HepG2 (cell line): ENCODE data around the gene CENPB. TPM values are rescaled to one million over a fixed set of nuclear protein-coding genes. Genes with fewer than 3 reads are reported as not detected.

Source experiments
- ATAC-seq: fragments of 200-7000 bp; cut with Tn5 transposase; 3 replicates; pipeline ENCODE4 v1.9.1; 2020; ENCODE audit warnings: mild to moderate bottlenecking, moderate library complexity
- BruUV-seq: library from RNA; stranded (reverse); fragments of 400-500 nt; replicated peaks from 2 replicates; lab custom pipeline; 2021; lab: Mats Ljungman, UMichigan
- CTCF ChIA-PET: fragments of 300-600 bp; formaldehyde crosslinking; extraction: SDS; loops from one replicate; lab custom pipeline; 2021; ENCODE audit warnings: low total read pairs, inconsistent platforms, low intra/inter-chr PET ratio; lab: Yijun Ruan, JAX
- POLR2A ChIA-PET: fragments of 350-600 bp; sonication (Branson Sonifier 250); formaldehyde crosslinking; loops from one replicate; lab custom pipeline; 2020; ENCODE audit warnings: antibody characterized with exemption, inconsistent platforms; lab: Yijun Ruan, JAX
- DNase-seq: peaks from one replicate; pipeline ENCODE4 v3.0.0-alpha.2; 2015; ENCODE audit warnings: low spot score
- FAIRE-seq: peaks from 3 replicates; lab custom pipeline; 2011; peaks lifted over from hg19 to GRCh38; lab: Jason Lieb, UNC
- H2AFZ ChIP-seq: one replicate; pipeline ENCODE4 v1.6.1; 2011; ENCODE audit warnings: low read length, inconsistent platforms
- H3K27ac ChIP-seq: fragments of 300-600 bp; 3 replicates; pipeline ENCODE4 v1.8.0; 2011; ENCODE audit warnings: mixed run types, mild to moderate bottlenecking, mixed read lengths, low read length, inconsistent platforms; ENCODE audit not compliant: insufficient read depth; ENCODE audit errors: extremely low read length
- H3K27me3 ChIP-seq, 2 experiments: fragments of 200-600 bp in 1 of 2; 2 replicates in 1 of 2; 3 replicates in 1 of 2; pipeline versions ENCODE4 v1.6.0 to v1.8.0; 2011; ENCODE audit warnings: low read length in 2 of 2, mild to moderate bottlenecking in 2 of 2, moderate library complexity in 2 of 2, inconsistent platforms in 1 of 2; ENCODE audit not compliant: insufficient read depth in 2 of 2, control insufficient read depth in 1 of 2
- H3K36me3 ChIP-seq, 2 experiments: fragments of 200-600 bp in 1 of 2; replicated peaks in 1 of 2; 2 replicates in 1 of 2; 3 replicates in 1 of 2; pipeline versions ENCODE4 v1.5.1 to v1.8.0; 2011; ENCODE audit warnings: low read length in 2 of 2, inconsistent platforms in 1 of 2; ENCODE audit not compliant: insufficient read depth in 2 of 2, control insufficient read depth in 1 of 2
- H3K4me1 ChIP-seq: 2 replicates; pipeline ENCODE4 v1.5.1; 2012; ENCODE audit warnings: low read length, inconsistent platforms; ENCODE audit not compliant: insufficient read depth
- H3K4me2 ChIP-seq: 2 replicates; pipeline ENCODE4 v1.6.0; 2011; ENCODE audit warnings: low read depth, low read length, inconsistent platforms
- H3K4me3 ChIP-seq, 3 experiments: fragments of 200-600 bp in 1 of 3; sonication (generic), shearing (Covaris generic) in 1 of 3; replicated peaks in 1 of 3; 2 replicates each; pipeline ENCODE4 v1.5.1; 2011 to 2016; ENCODE audit warnings: low read length in 3 of 3, inconsistent platforms in 2 of 3, low read depth in 2 of 3, mild to moderate bottlenecking in 2 of 3, control low read depth in 1 of 3, mixed read lengths in 1 of 3; ENCODE audit not compliant: insufficient read depth in 1 of 3
- H3K79me2 ChIP-seq: one replicate; pipeline ENCODE4 v1.6.1; 2011; ENCODE audit warnings: low read length, inconsistent platforms; ENCODE audit not compliant: insufficient read depth
- H3K9ac ChIP-seq: 2 replicates; pipeline ENCODE4 v1.6.0; 2011; ENCODE audit warnings: mild to moderate bottlenecking, low read depth, low read length, inconsistent platforms; ENCODE audit not compliant: insufficient read depth
- H3K9me3 ChIP-seq: 2 replicates; pipeline ENCODE4 v1.5.1; 2012; ENCODE audit warnings: mild to moderate bottlenecking, low read length
- H4K20me1 ChIP-seq: 2 replicates; pipeline ENCODE4 v1.6.0; 2011; ENCODE audit warnings: inconsistent platforms, mild to moderate bottlenecking, low read length, moderate library complexity; ENCODE audit not compliant: insufficient read depth
- BCL6 ChIP-seq: IDR thresholded peaks from 2 replicates; pipeline ENCODE4 v1.6.1; 2016; ENCODE audit warnings: missing genetic modification reagents, missing compliant biosample characterization
- ELF3 ChIP-seq: IDR thresholded peaks from 2 replicates; pipeline ENCODE4 v1.6.1; 2016; ENCODE audit warnings: missing genetic modification reagents, missing compliant biosample characterization
- FOXP4 ChIP-seq: sonication (generic); formaldehyde crosslinking; IDR thresholded peaks from 2 replicates; pipeline ENCODE4 v1.4.0; 2020; ENCODE audit warnings: missing genetic modification reagents
- HIC2 ChIP-seq: sonication (generic); formaldehyde crosslinking; IDR thresholded peaks from 2 replicates; pipeline ENCODE4 v1.9.0; 2022; ENCODE audit warnings: low read depth, missing genetic modification reagents
- MXD1 ChIP-seq: sonication (generic); formaldehyde crosslinking; IDR thresholded peaks from 2 replicates; pipeline ENCODE4 v1.4.0; 2020; ENCODE audit warnings: mild to moderate bottlenecking, missing genetic modification reagents
- NFYB ChIP-seq: sonication (generic); formaldehyde crosslinking; IDR thresholded peaks from 2 replicates; pipeline ENCODE4 v1.4.0; 2020; ENCODE audit warnings: missing genetic modification reagents
- PRPF4 ChIP-seq: fragments of 200-400 bp; formaldehyde crosslinking; IDR thresholded peaks from 2 replicates; pipeline ENCODE4 v1.6.1; 2016; ENCODE audit warnings: low read length, low read depth; ENCODE audit not compliant: poor library complexity, severe bottlenecking
- SMARCC2 ChIP-seq: fragments of 450-650 bp; IDR thresholded peaks from 2 replicates; pipeline ENCODE4 v1.6.1; 2017; ENCODE audit warnings: antibody characterized with exemption, mild to moderate bottlenecking
- ZNF33A ChIP-seq: sonication (generic); formaldehyde crosslinking; IDR thresholded peaks from 2 replicates; pipeline ENCODE4 v1.5.1; 2020; ENCODE audit warnings: missing genetic modification reagents, mild to moderate bottlenecking, moderate library complexity, borderline replicate concordance
- ZNF446 ChIP-seq: sonication (generic); formaldehyde crosslinking; IDR thresholded peaks from 2 replicates; pipeline ENCODE4 v1.5.0; 2020; ENCODE audit warnings: mild to moderate bottlenecking, missing genetic modification reagents
- ZNF510 ChIP-seq: sonication (generic); formaldehyde crosslinking; IDR thresholded peaks from 2 replicates; pipeline ENCODE4 v1.4.0; 2020; ENCODE audit warnings: low read depth, mild to moderate bottlenecking, missing genetic modification reagents
- WGBS: methylation state at CpG from one replicate; pipeline ENCODE4 v1.1.6; 2017; ENCODE audit warnings: low lambda C conversion rate; 5-methylcytosine and 5-hydroxymethylcytosine counted together
- in situ Hi-C: cut with HindIII; loops from 2 replicates; pipeline ENCODE4 v1.10.0; 2017; ENCODE audit warnings: low pct_unique_long_range_greater_than_20kb; ENCODE audit not compliant: extremely low pct_ligation_motif_present
- intact Hi-C: fragments of 100-400 bp; cut with micrococcal nuclease; formaldehyde crosslinking; loops from one replicate; pipeline ENCODE4 v1.10.0; 2022; ENCODE audit not compliant: unreplicated experiment
- polyA plus RNA-seq, 8 experiments: library from polyadenylated mRNA; depleted of rRNA in 3 of 8; stranded (reverse) in 7 of 8; unstranded in 1 of 8; fragments of >200 nt; fragmentation: Illumina TruSeq in 4 of 8; extraction: Trizol in 4 of 8; gene quantifications; 2 replicates each; pipeline versions ENCODE4 v1.2.1 to v1.2.3, GENCODE V29; 2011 to 2016; ENCODE audit warnings: low read depth in 4 of 8, missing spikeins in 1 of 8, mixed read lengths in 1 of 8; ENCODE audit not compliant: insufficient read depth in 1 of 8
- total RNA-seq, 5 experiments: library from RNA; depleted of rRNA; stranded (reverse); fragments of >200 nt; fragmentation: Illumina TruSeq; extraction: Trizol; gene quantifications; 2 replicates each; pipeline ENCODE4 v1.2.3, GENCODE V29; 2016; ENCODE audit warnings: low read depth in 1 of 5
- TF ChIP-seq, protein P1 (sequence below): sonication (generic); formaldehyde crosslinking; IDR thresholded peaks from 2 replicates; pipeline ENCODE4 v1.4.0; 2020; ENCODE audit warnings: missing genetic modification reagents, borderline replicate concordance
- TF ChIP-seq, protein P2 (sequence below): sonication (generic); formaldehyde crosslinking; IDR thresholded peaks from 2 replicates; pipeline ENCODE4 v1.4.0; 2020; ENCODE audit warnings: missing genetic modification reagents, low read depth, mild to moderate bottlenecking, borderline replicate concordance

The CENPB gene
- total and polyA plus RNA-seq, 2 of the 13 experiments (the other 11 are each of a cell fraction or from before 2014, with no cell fraction given) = 10.4 to 54.5 TPM

DNA sequence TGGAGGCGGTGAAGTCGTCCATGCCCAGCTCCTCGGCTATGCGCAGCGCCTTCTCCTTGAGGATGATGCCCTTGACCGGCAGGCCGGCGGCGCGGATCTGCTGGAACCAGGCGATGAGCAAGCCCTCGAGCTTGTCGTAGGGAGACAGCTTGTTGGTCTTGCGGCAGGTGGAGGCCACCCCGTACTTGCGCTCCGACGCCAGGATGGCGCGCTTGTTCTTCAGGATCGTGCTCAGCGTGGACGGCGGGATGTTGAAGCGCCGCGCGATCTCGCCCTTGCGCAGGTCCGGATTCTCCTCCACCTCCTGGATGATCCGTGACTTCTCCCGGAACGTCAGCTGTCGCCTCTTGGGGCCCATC is 435 bp downstream of the CENPB start:
- DNase-seq (no peak), ATAC-seq (no peak), FAIRE-seq (no peak)
- peaks cover 0 to 18% of the 10 kb centered on the region in 2 experiments; a peak in 3 of 5 replicates for H3K27me3 ChIP-seq
- no peaks in the 10 kb centered on the region for H3K9me3 ChIP-seq
- H3K9ac ChIP-seq = peak overlapping the region; percentile 82
- intact Hi-C loops = loop anchor here (2.0 kb wide), 1 partner anchor 61 kb away; the partner anchor contains the start of gene MAVS
- no TSS peak for BruUV-seq
- no peaks in the 10 kb centered on the region for H3K36me3 ChIP-seq
- CTCF ChIA-PET = interaction anchor here (1.3 to 4.6 kb wide), 5 partner anchors 26 to 299 kb away, joined by 3 to 119 read pairs (median 7); partner anchors contain the start of gene AP5S1
- POLR2A ChIA-PET = interaction anchor here (0.6 to 10.4 kb wide), 14 partner anchors 8 to 298 kb away, joined by 3 to 134 read pairs (median 4); partner anchors contain the start of genes ADISSP, AP5S1 and CDC25B
- H3K79me2 ChIP-seq = peaks cover 9% of the 10 kb centered on the region
- peak overlapping the region; percentile 94 for H3K4me2 ChIP-seq
- H3K4me3 ChIP-seq = peak overlapping the region; percentile 52 to 82 (median 82); a peak in 5 of 6 replicates
- no peak overlapping the region for H2AFZ ChIP-seq
- peaks cover 5% of the 10 kb centered on the region; the same call in 1 of the 2 replicates for H4K20me1 ChIP-seq
- peaks cover 85% of the 10 kb centered on the region for H3K4me1 ChIP-seq
- WGBS = 55% methylated on average over 22 of the region's 35 CpGs
- in situ Hi-C loops = loop anchor here (5.0 kb wide), 1 partner anchor 61 kb away; the partner anchor contains the start of gene MAVS
- H3K27ac ChIP-seq = peak overlapping the region; percentile 34
- TF ChIP-seq BCL6 (CRISPR knock-in tag) = 0 out of 2 replicates have a peak, but pooled peaks have one; percentile 6
- no peak for TF ChIP-seq HIC2 (CRISPR knock-in tag)
- no peak for TF ChIP-seq ZNF510 (CRISPR knock-in tag)
- TF ChIP-seq FOXP4 (CRISPR knock-in tag) = no peak
- no peak for TF ChIP-seq ZNF33A
- TF ChIP-seq ELF3 (CRISPR knock-in tag) = no peak
- TF ChIP-seq, protein P1, sequence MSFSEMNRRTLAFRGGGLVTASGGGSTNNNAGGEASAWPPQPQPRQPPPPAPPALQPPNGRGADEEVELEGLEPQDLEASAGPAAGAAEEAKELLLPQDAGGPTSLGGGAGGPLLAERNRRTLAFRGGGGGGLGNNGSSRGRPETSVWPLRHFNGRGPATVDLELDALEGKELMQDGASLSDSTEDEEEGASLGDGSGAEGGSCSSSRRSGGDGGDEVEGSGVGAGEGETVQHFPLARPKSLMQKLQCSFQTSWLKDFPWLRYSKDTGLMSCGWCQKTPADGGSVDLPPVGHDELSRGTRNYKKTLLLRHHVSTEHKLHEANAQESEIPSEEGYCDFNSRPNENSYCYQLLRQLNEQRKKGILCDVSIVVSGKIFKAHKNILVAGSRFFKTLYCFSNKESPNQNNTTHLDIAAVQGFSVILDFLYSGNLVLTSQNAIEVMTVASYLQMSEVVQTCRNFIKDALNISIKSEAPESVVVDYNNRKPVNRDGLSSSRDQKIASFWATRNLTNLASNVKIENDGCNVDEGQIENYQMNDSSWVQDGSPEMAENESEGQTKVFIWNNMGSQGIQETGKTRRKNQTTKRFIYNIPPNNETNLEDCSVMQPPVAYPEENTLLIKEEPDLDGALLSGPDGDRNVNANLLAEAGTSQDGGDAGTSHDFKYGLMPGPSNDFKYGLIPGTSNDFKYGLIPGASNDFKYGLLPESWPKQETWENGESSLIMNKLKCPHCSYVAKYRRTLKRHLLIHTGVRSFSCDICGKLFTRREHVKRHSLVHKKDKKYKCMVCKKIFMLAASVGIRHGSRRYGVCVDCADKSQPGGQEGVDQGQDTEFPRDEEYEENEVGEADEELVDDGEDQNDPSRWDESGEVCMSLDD = no peak
- no peak for TF ChIP-seq SMARCC2
- TF ChIP-seq ZNF446 (CRISPR knock-in tag) = 0 out of 2 replicates have a peak, but pooled peaks have one; percentile 11
- no peak for TF ChIP-seq NFYB (CRISPR knock-in tag)
- TF ChIP-seq PRPF4 = no peak
- no peak for TF ChIP-seq MXD1
- TF ChIP-seq, protein P2, sequence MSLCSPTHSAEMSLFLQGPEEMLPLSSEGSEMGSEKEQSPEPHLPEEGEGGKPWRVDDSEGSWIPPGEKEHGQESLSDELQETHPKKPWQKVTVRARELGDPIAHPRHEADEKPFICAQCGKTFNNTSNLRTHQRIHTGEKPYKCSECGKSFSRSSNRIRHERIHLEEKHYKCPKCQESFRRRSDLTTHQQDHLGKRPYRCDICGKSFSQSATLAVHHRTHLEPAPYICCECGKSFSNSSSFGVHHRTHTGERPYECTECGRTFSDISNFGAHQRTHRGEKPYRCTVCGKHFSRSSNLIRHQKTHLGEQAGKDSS = 0 out of 2 replicates have a peak, but pooled peaks have one; percentile 7
